ENCODE data around the gene GRAMD4. TPM values are rescaled to one million over a fixed set of nuclear protein-coding genes. Genes with fewer than 3 reads are reported as not detected.
A peak's percentile ranks its signal among the peaks of the same experiment; 100 is the strongest.

Gene GRAMD4
- total and polyA plus RNA-seq, 10 of the 15 experiments (the other 5 are each of a cell fraction or from before 2014, with no cell fraction given), result 0.21 to 45.5 (median 10.6) TPM

GRCh38 chr22:46577368-46578249, 42.6 kb upstream of the GRAMD4 start (continued):
- no peak for TF ChIP-seq ZBED1 (IDR thresholded peaks at IDR 0.05; ENCODE audit: borderline replicate concordance)
- 0 out of 4 replicates have a peak, but pooled peaks of 1 of the 2 experiments have one; percentile 22 for TF ChIP-seq BHLHE40 (IDR thresholded peaks at IDR 0.05; ENCODE audit: borderline replicate concordance in 1 of 2, low read depth in 2 of 2, low read length in 1 of 2)
- TF ChIP-seq, protein P1, sequence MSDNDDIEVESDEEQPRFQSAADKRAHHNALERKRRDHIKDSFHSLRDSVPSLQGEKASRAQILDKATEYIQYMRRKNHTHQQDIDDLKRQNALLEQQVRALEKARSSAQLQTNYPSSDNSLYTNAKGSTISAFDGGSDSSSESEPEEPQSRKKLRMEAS (IDR thresholded peaks at IDR 0.05; ENCODE audit: low read depth, low read length), result 0 out of 2 replicates have a peak, but pooled peaks have one; percentile 28

DNA sequence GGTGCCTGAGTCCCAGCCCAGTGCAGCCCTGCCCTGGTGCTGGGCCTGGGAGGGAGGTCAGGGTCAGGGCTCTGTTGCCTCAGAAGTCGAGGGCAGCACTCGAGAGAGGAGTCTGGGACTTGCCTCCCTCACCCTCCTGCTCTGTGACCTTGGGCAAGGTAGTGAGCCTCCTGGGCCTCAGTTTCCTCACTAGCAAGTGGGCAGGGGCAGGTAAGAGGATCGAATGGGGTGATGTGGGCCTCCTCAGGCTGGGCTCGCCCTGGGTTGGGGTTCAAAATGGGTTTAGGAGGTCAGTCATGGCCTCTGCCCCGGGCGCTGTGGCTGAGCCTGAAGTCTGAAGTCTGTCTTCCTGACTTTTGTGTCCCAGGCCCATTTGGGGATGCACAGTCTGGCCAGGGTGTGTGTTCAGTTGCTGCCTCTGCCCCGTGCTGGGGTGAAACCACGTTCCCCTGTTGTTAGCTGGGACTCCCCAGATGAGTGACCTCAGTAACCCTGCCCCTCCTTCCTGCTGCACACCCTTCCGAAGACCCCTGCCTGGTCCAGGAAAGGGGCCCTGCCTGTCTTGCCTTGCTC, 41.8 kb upstream of the GRAMD4 start:
- TF ChIP-seq POLR2AphosphoS2 (IDR thresholded peaks at IDR 0.05; ENCODE audit: low read depth, low read length), result no peak
- peak in 1 of 2 experiments; percentile 12; a peak in 1 of 4 replicates for TF ChIP-seq BHLHE40 (IDR thresholded peaks at IDR 0.05; ENCODE audit: borderline replicate concordance in 1 of 2, low read depth in 2 of 2, low read length in 1 of 2)
- TF ChIP-seq NR2F1 (conservative IDR thresholded peaks at IDR 0.05), result peak; percentile 27
- TF ChIP-seq TBL1XR1 (IDR thresholded peaks at IDR 0.05; ENCODE audit: low read depth, low read length), result no peak
- RAD21 ChIA-PET (ENCODE audit: unreplicated experiment), result interaction anchor here (0.6 to 1.0 kb wide), 2 partner anchors 9 to 12 kb away, joined by 4 to 6 read pairs; no protein-coding TSS in a partner anchor
- Histone ChIP-seq H3K79me2 (ENCODE audit: control insufficient read depth, insufficient read depth, low read length) (no peaks in the 10 kb centered on the region; the same call in 1 of the 2 replicates), H3K9ac (ENCODE audit: control insufficient read depth, insufficient read depth, low read length) (0 out of 2 replicates have a peak overlapping the region, but pooled peaks have one; percentile 26), H3K4me2 (ENCODE audit: control insufficient read depth, insufficient read depth) (peak overlapping the region; percentile 85), H3K27ac (ENCODE audit: control insufficient read depth, insufficient read depth) (no peak overlapping the region), H4K20me1 (ENCODE audit: control insufficient read depth, insufficient read depth) (no peaks in the 10 kb centered on the region), H2AFZ (ENCODE audit: control insufficient read depth, low read depth, low read length) (no peak overlapping the region), H3K9me3 (replicated peaks; ENCODE audit: control insufficient read depth, insufficient read depth, low read length) (no peaks in the 10 kb centered on the region), H3K4me1 (ENCODE audit: control insufficient read depth, insufficient read depth, low read length) (peaks cover 27% of the 10 kb centered on the region), H3K36me3 (ENCODE audit: control insufficient read depth in 2 of 2, insufficient read depth in 2 of 2, low read length in 1 of 2) (no peaks in the 10 kb centered on the region), H3K27me3 (replicated peaks in 1 of 2; ENCODE audit: control insufficient read depth in 2 of 2, insufficient read depth in 2 of 2, low read length in 1 of 2) (no peaks in the 10 kb centered on the region; a peak in 1 of 4 replicates), H3K4me3 (peak overlapping the region; percentile 77; the same call in 1 of the 2 replicates)
- peak; percentile 24 for ATAC-seq
- 56% methylated on average over 9 of the region's 9 CpGs for WGBS (ENCODE audit: insufficient coverage, insufficient replicate concordance, low lambda C conversion rate, missing lambda C conversion rate)
- FAIRE-seq, result no peak
- POLR2A ChIA-PET, result interaction anchor here (1.4 kb wide), 1 partner anchor 10 kb away, joined by 4 read pairs; no protein-coding TSS in a partner anchor
- in situ Hi-C loops (cut with MboI), result no loop called here
- SMC1A ChIA-PET (ENCODE audit: uncharacterized antibody, unreplicated experiment), result interaction anchor here (1.3 kb wide), 1 partner anchor 15 kb away, joined by 4 read pairs; no protein-coding TSS in a partner anchor
- no TSS peak for BruUV-seq (replicated peaks)
- CTCF ChIA-PET, result no interaction called here
- no peak for DNase-seq (ENCODE audit: low read depth, low spot score)
- intact Hi-C loops (cut with micrococcal nuclease; ENCODE audit: unreplicated experiment), result loop anchor here (5.0 kb wide), 1 partner anchor 34 kb away; no protein-coding TSS in a partner anchor
